CD14-positive monocyte (primary cell): ENCODE data around the gene RMND5B. TPM values are rescaled to one million over a fixed set of nuclear protein-coding genes. Genes with fewer than 3 reads are reported as not detected.

ENCODE experiments used
- DNase-seq, 3 donors: peaks; one replicate each; pipeline ENCODE4 v3.0.0-alpha.2; 2011 to 2022
- H2AFZ ChIP-seq: 2 replicates; pipeline ENCODE4 v1.6.0; 2012; ENCODE audit warnings: mild to moderate bottlenecking, low read depth, low read length, inconsistent platforms; ENCODE audit not compliant: insufficient read depth, poor library complexity, severe bottlenecking
- H3K27ac ChIP-seq, 2 donors: 1 replicate in 1 of 2; 2 replicates in 1 of 2; pipeline ENCODE4 v1.5.1; 2012 to 2013; ENCODE audit warnings: low read length in 2 of 2, control low read depth in 1 of 2, inconsistent platforms in 1 of 2, low read depth in 1 of 2, mild to moderate bottlenecking in 1 of 2
- H3K27me3 ChIP-seq, 2 donors: one replicate each; pipeline versions ENCODE4 v1.6.0 to v1.6.1; 2011 to 2013; ENCODE audit warnings: low read length in 2 of 2; ENCODE audit not compliant: control insufficient read depth in 2 of 2, insufficient read depth in 2 of 2
- H3K36me3 ChIP-seq, 2 donors: replicated peaks in 1 of 2; 1 replicate in 1 of 2; 2 replicates in 1 of 2; pipeline versions ENCODE4 v1.5.1 to v1.6.1; 2012 to 2013; ENCODE audit warnings: low read length in 2 of 2, control low read depth in 1 of 2, inconsistent platforms in 1 of 2, mild to moderate bottlenecking in 1 of 2; ENCODE audit not compliant: insufficient read depth in 2 of 2, control insufficient read depth in 1 of 2
- H3K4me1 ChIP-seq, 2 donors: 1 replicate in 1 of 2; 2 replicates in 1 of 2; pipeline versions ENCODE4 v1.5.1 to v1.6.1; 2012 to 2013; ENCODE audit warnings: low read length in 2 of 2, control low read depth in 1 of 2, inconsistent platforms in 1 of 2, mild to moderate bottlenecking in 1 of 2, moderate library complexity in 1 of 2; ENCODE audit not compliant: insufficient read depth in 2 of 2, control insufficient read depth in 1 of 2
- H3K4me2 ChIP-seq: replicated peaks from 2 replicates; pipeline ENCODE3; 2012; ENCODE audit warnings: low read length, moderate library complexity, mild to moderate bottlenecking; ENCODE audit not compliant: poor library complexity, severe bottlenecking; ENCODE audit errors: extremely low read depth
- H3K4me3 ChIP-seq, 3 experiments: fragments of 200-600 bp in 1 of 3; sonication (generic) in 1 of 3; replicated peaks in 1 of 3; 1 replicate in 2 of 3; 2 replicates in 1 of 3; pipeline ENCODE4 v1.5.1; 2011 to 2013; ENCODE audit warnings: low read length in 3 of 3, mild to moderate bottlenecking in 3 of 3, control low read depth in 2 of 3, low read depth in 2 of 3, inconsistent platforms in 1 of 3, moderate library complexity in 1 of 3
- H3K79me2 ChIP-seq: 2 replicates; pipeline ENCODE4 v1.6.0; 2012; ENCODE audit warnings: mild to moderate bottlenecking, control low read depth, inconsistent platforms, low read length, moderate library complexity; ENCODE audit not compliant: insufficient read depth
- H3K9ac ChIP-seq: 2 replicates; pipeline ENCODE4 v1.6.0; 2017; ENCODE audit warnings: low read length, mild to moderate bottlenecking; ENCODE audit not compliant: insufficient read depth, poor library complexity, severe bottlenecking
- H3K9me3 ChIP-seq, 2 donors: replicated peaks in 1 of 2; 1 replicate in 1 of 2; 2 replicates in 1 of 2; pipeline versions ENCODE4 v1.5.1 to v1.6.1; 2012 to 2013; ENCODE audit warnings: low read length in 2 of 2, control low read depth in 1 of 2; ENCODE audit not compliant: control insufficient read depth in 1 of 2, insufficient read depth in 1 of 2
- H4K20me1 ChIP-seq: 2 replicates; pipeline ENCODE4 v1.6.0; 2012; ENCODE audit warnings: mild to moderate bottlenecking, low read length, control low read depth, moderate library complexity; ENCODE audit not compliant: insufficient read depth
- H3K27ac Mint-ChIP-seq, 7 donors: one replicate each; pipeline ENCODE4 v1.8.0; 2020; ENCODE audit warnings: mild to moderate bottlenecking in 7 of 7, mixed read lengths in 7 of 7, moderate library complexity in 6 of 7, inconsistent platforms in 2 of 7
- H3K27me3 Mint-ChIP-seq, 3 donors: one replicate each; pipeline ENCODE4 v1.8.0; 2021 to 2022; ENCODE audit warnings: low read depth in 3 of 3, mild to moderate bottlenecking in 3 of 3, mixed read lengths in 3 of 3, moderate library complexity in 3 of 3, inconsistent platforms in 1 of 3
- H3K36me3 Mint-ChIP-seq, 2 donors: one replicate each; pipeline ENCODE4 v1.8.0; 2020; ENCODE audit warnings: mixed read lengths in 2 of 2, inconsistent platforms in 1 of 2, mild to moderate bottlenecking in 1 of 2
- H3K4me1 Mint-ChIP-seq: one replicate; pipeline ENCODE4 v1.8.0; 2020; ENCODE audit warnings: mild to moderate bottlenecking, mixed read lengths
- H3K4me3 Mint-ChIP-seq, 2 donors: one replicate each; pipeline ENCODE4 v1.8.0; 2020; ENCODE audit warnings: mild to moderate bottlenecking in 2 of 2, mixed read lengths in 2 of 2, moderate library complexity in 1 of 2
- H3K9me3 Mint-ChIP-seq, 7 donors: one replicate each; pipeline ENCODE4 v1.8.0; 2020 to 2022; ENCODE audit warnings: mixed read lengths in 7 of 7, mild to moderate bottlenecking in 6 of 7, moderate library complexity in 6 of 7, inconsistent platforms in 2 of 7
- WGBS: methylation state at CpG from one replicate; pipeline ENCODE4 v1.1.5; 2013; ENCODE audit warnings: missing lambda C conversion rate; ENCODE audit not compliant: insufficient coverage; 5-methylcytosine and 5-hydroxymethylcytosine counted together
- intact Hi-C, 2 donors: fragments of 100-400 bp; cut with micrococcal nuclease; formaldehyde crosslinking; loops; one replicate each; pipeline versions ENCODE4 v1.15.0 to v1.15.1; 2023
- polyA plus RNA-seq, 3 donors: library from polyadenylated mRNA; depleted of rRNA in 1 of 3; unstranded in 2 of 3; stranded (reverse) in 1 of 3; fragments of 300-500 nt in 2 of 3; fragments of >200 nt in 1 of 3; fragmentation: Illumina TruSeq in 2 of 3; gene quantifications; 1 replicate in 2 of 3; 2 replicates in 1 of 3; pipeline ENCODE4 v1.2.3, GENCODE V29; 2012 to 2021
- TF ChIP-seq, protein P1 (sequence below): fragments of 200-600 bp; IDR thresholded peaks from one replicate; pipeline ENCODE4 v1.8.0; 2022; ENCODE audit warnings: antibody characterized with exemption, mild to moderate bottlenecking

The RMND5B gene
- polyA plus RNA-seq, 3 donors = 20.9 to 27.4 (median 23.9) TPM

GRCh38 chr5:178103612-178104011 is 27.2 kb upstream of the RMND5B start:
- H3K4me2 ChIP-seq = no peak overlapping the region
- 92% methylated on average over 2 of the region's 12 CpGs for WGBS
- no peaks in the 10 kb centered on the region for H4K20me1 ChIP-seq
- Mint-ChIP-seq H3K27ac (no peak overlapping the region), H3K9me3 (peaks cover 0 to 8% (median 5%) of the 10 kb centered on the region in 7 donors), H3K27me3 (peaks cover 14 to 35% (median 25%) of the 10 kb centered on the region in 3 donors), H3K4me3 (no peak overlapping the region), H3K36me3 (no peaks in the 10 kb centered on the region), H3K4me1 (peaks cover 8% of the 10 kb centered on the region)
- TF ChIP-seq, protein P1, sequence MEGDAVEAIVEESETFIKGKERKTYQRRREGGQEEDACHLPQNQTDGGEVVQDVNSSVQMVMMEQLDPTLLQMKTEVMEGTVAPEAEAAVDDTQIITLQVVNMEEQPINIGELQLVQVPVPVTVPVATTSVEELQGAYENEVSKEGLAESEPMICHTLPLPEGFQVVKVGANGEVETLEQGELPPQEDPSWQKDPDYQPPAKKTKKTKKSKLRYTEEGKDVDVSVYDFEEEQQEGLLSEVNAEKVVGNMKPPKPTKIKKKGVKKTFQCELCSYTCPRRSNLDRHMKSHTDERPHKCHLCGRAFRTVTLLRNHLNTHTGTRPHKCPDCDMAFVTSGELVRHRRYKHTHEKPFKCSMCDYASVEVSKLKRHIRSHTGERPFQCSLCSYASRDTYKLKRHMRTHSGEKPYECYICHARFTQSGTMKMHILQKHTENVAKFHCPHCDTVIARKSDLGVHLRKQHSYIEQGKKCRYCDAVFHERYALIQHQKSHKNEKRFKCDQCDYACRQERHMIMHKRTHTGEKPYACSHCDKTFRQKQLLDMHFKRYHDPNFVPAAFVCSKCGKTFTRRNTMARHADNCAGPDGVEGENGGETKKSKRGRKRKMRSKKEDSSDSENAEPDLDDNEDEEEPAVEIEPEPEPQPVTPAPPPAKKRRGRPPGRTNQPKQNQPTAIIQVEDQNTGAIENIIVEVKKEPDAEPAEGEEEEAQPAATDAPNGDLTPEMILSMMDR = no peak
- no peak overlapping the region for H3K9ac ChIP-seq
- no peak overlapping the region for H3K4me3 ChIP-seq
- peaks cover 4 to 5% of the 10 kb centered on the region in 2 donors for H3K4me1 ChIP-seq
- H3K27ac ChIP-seq = no peak overlapping the region
- H2AFZ ChIP-seq = no peak overlapping the region
- intact Hi-C loops = no loop called here
- H3K79me2 ChIP-seq = no peaks in the 10 kb centered on the region
- no peak for DNase-seq
- peaks cover 0 to 3% of the 10 kb centered on the region in 2 donors for H3K9me3 ChIP-seq
- H3K27me3 ChIP-seq = peaks cover 0 to 15% of the 10 kb centered on the region in 2 donors
- no peaks in the 10 kb centered on the region for H3K36me3 ChIP-seq

DNA sequence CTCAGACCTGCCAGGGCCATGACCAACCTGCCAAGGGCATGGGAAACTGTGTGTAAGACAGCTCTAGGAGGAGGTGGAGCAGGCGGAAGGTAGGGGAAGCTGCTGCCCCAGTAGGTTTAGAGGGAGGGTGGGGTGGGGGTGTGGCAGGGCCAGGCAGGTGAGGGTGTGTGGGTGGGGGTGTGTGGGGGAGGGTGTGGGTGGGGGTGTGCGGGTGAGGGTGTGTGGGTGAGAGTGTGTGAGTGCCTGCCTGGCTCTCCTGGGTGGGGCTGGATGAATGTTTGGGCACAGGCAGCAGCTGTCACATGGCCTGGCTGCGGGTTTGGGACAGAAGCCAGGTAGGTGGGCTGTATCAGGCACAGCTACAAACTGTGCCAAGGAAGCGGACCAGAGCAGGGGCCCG is 26.3 kb upstream of the RMND5B start:
- 5% methylated on average over 4 of the region's 5 CpGs for WGBS

More for the DNA sequence above, 26.3 kb upstream of the RMND5B start:
- Mint-ChIP-seq H3K4me1 (peaks cover 16% of the 10 kb centered on the region), H3K4me3 (peak overlapping the region in 1 of 2 donors; percentile 30), H3K36me3 (no peaks in the 10 kb centered on the region), H3K27me3 (peaks cover 15 to 39% (median 25%) of the 10 kb centered on the region in 3 donors), H3K9me3 (peaks cover 0 to 8% (median 5%) of the 10 kb centered on the region in 7 donors), H3K27ac (no peak overlapping the region)
- peaks cover 12 to 14% of the 10 kb centered on the region in 2 donors for H3K4me1 ChIP-seq
- H3K4me3 ChIP-seq = no peak overlapping the region
- peaks cover 0 to 3% of the 10 kb centered on the region in 2 donors for H3K9me3 ChIP-seq
- H3K27me3 ChIP-seq = peaks cover 0 to 19% of the 10 kb centered on the region in 2 donors
- intact Hi-C loops = no loop called here
- no peaks in the 10 kb centered on the region for H4K20me1 ChIP-seq
- H3K79me2 ChIP-seq = no peaks in the 10 kb centered on the region
- no peaks in the 10 kb centered on the region for H3K36me3 ChIP-seq
- no peak overlapping the region for H3K9ac ChIP-seq
- H3K27ac ChIP-seq = no peak overlapping the region
- TF ChIP-seq, protein P1 = no peak
- no peak overlapping the region for H3K4me2 ChIP-seq
- no peak overlapping the region for H2AFZ ChIP-seq
- DNase-seq = no peak
